ENCODE results near the gene ARFIP2. TPM values are rescaled to one million over a fixed set of nuclear protein-coding genes. Genes with fewer than 3 reads are reported as not detected.

ARFIP2 gene
- total and polyA plus RNA-seq, 2 experiments from 2014 or later, result 90.1 to 108 TPM

GRCh38 chr11:6433998-6434660 is 47.0 kb downstream of the ARFIP2 start:
- no peaks in the 10 kb centered on the region for H4K20me1 ChIP-seq (ENCODE audit: insufficient read depth, poor library complexity, severe bottlenecking)
- no peak for DNase-seq (ENCODE audit: low spot score)
- H3K27ac ChIP-seq, result no peak overlapping the region
- no peak overlapping the region for H3K4me2 ChIP-seq
- no peaks in the 10 kb centered on the region for H3K27me3 ChIP-seq
- no peaks in the 10 kb centered on the region for H3K9me2 ChIP-seq (replicated peaks; ENCODE audit: insufficient read depth)
- H2AFZ ChIP-seq, result no peak overlapping the region
- TF ChIP-seq CTCF (IDR thresholded peaks at IDR 0.05; ENCODE audit: poor library complexity), result no peak
- TF ChIP-seq EZH2phosphoT487 (IDR thresholded peaks at IDR 0.05; ENCODE audit: low read depth, severe bottlenecking, unreplicated experiment), result no peak
- TF ChIP-seq EZH2 (IDR thresholded peaks at IDR 0.05; ENCODE audit: borderline replicate concordance), result no peak
- no peak overlapping the region for H3K4me3 ChIP-seq
- no peaks in the 10 kb centered on the region for H3K4me1 ChIP-seq (ENCODE audit: insufficient read depth)
- H3K9me3 ChIP-seq (ENCODE audit: low read depth), result no peaks in the 10 kb centered on the region
- H3K36me3 ChIP-seq (replicated peaks; ENCODE audit: insufficient read depth, low read depth), result no peaks in the 10 kb centered on the region
- no peaks in the 10 kb centered on the region for H3K79me2 ChIP-seq
- 58% methylated on average over 5 of the region's 5 CpGs for WGBS (ENCODE audit: low lambda C conversion rate, missing lambda C conversion rate)

- 84% methylated on average over 3 of the region's 3 CpGs for WGBS (ENCODE audit: low lambda C conversion rate, missing lambda C conversion rate)
- Histone ChIP-seq H4K20me1 (ENCODE audit: insufficient read depth, poor library complexity, severe bottlenecking) (no peaks in the 10 kb centered on the region), H3K4me2 (no peak overlapping the region), H3K9me2 (replicated peaks; ENCODE audit: insufficient read depth) (no peaks in the 10 kb centered on the region), H3K79me2 (no peaks in the 10 kb centered on the region), H3K27ac (no peak overlapping the region), H2AFZ (no peak overlapping the region), H3K27me3 (no peaks in the 10 kb centered on the region), H3K36me3 (replicated peaks; ENCODE audit: insufficient read depth, low read depth) (no peaks in the 10 kb centered on the region), H3K9me3 (ENCODE audit: low read depth) (no peaks in the 10 kb centered on the region), H3K4me1 (ENCODE audit: insufficient read depth) (no peaks in the 10 kb centered on the region), H3K4me3 (no peak overlapping the region)
- TF ChIP-seq EZH2 (IDR thresholded peaks at IDR 0.05; ENCODE audit: borderline replicate concordance) (no peak), EZH2phosphoT487 (IDR thresholded peaks at IDR 0.05; ENCODE audit: low read depth, severe bottlenecking, unreplicated experiment) (no peak), CTCF (IDR thresholded peaks at IDR 0.05; ENCODE audit: poor library complexity) (no peak)
- no peak for DNase-seq (ENCODE audit: low spot score)
These were observed 49.3 kb downstream of the ARFIP2 start for GRCh38 chr11:6431861-6432260.

GRCh38 chr11:6427516-6427915 is 53.6 kb downstream of the ARFIP2 start:
- no peak overlapping the region for H3K4me2 ChIP-seq
- no peak overlapping the region for H3K4me3 ChIP-seq
- H3K4me1 ChIP-seq (ENCODE audit: insufficient read depth), result no peaks in the 10 kb centered on the region
- no peak for DNase-seq (ENCODE audit: low spot score)
- no peaks in the 10 kb centered on the region for H3K27me3 ChIP-seq
- no peaks in the 10 kb centered on the region for H4K20me1 ChIP-seq (ENCODE audit: insufficient read depth, poor library complexity, severe bottlenecking)
- H3K79me2 ChIP-seq, result no peaks in the 10 kb centered on the region
- no peak overlapping the region for H2AFZ ChIP-seq
- no peaks in the 10 kb centered on the region for H3K9me2 ChIP-seq (replicated peaks; ENCODE audit: insufficient read depth)
- H3K9me3 ChIP-seq (ENCODE audit: low read depth), result no peaks in the 10 kb centered on the region
- H3K36me3 ChIP-seq (replicated peaks; ENCODE audit: insufficient read depth, low read depth), result no peaks in the 10 kb centered on the region
- TF ChIP-seq EZH2phosphoT487 (IDR thresholded peaks at IDR 0.05; ENCODE audit: low read depth, severe bottlenecking, unreplicated experiment) (no peak), CTCF (IDR thresholded peaks at IDR 0.05; ENCODE audit: poor library complexity) (no peak), EZH2 (IDR thresholded peaks at IDR 0.05; ENCODE audit: borderline replicate concordance) (no peak)
- no peak overlapping the region for H3K27ac ChIP-seq

Other genes starting within 250 kb of the ARFIP2 start
- 27.7 and 30.2 TPM in 2 replicates for gene FHIP1B, start 246.7 kb downstream of the ARFIP2 start, total RNA-seq
- gene FHIP1B, start 246.7 kb downstream of the ARFIP2 start, polyA plus RNA-seq, result 31.5 and 42.2 TPM in 2 replicates
- 0.17 and 0.52 TPM in 2 replicates for gene CNGA4, start 242.2 kb downstream of the ARFIP2 start, total RNA-seq
- 0.25 and 0.50 TPM in 2 replicates for gene CNGA4, start 242.2 kb downstream of the ARFIP2 start, polyA plus RNA-seq
- gene CCKBR, start 221.5 kb downstream of the ARFIP2 start, total RNA-seq, result 6.6 and 9.8 TPM in 2 replicates
- 15.4 and 17.7 TPM in 2 replicates for gene CCKBR, start 221.5 kb downstream of the ARFIP2 start, polyA plus RNA-seq
- gene CAVIN3, start 160.8 kb downstream of the ARFIP2 start, total RNA-seq, result 70.3 and 93.3 TPM in 2 replicates
- 115 and 128 TPM in 2 replicates for gene CAVIN3, start 160.8 kb downstream of the ARFIP2 start, polyA plus RNA-seq
- 65.2 and 70.0 TPM in 2 replicates for gene SMPD1, start 90.9 kb downstream of the ARFIP2 start, total RNA-seq
- gene SMPD1, start 90.9 kb downstream of the ARFIP2 start, polyA plus RNA-seq, result 61.7 and 63.0 TPM in 2 replicates
- 33.0 and 38.3 TPM in 2 replicates for gene APBB1, start 62.2 kb downstream of the ARFIP2 start, total RNA-seq
- gene APBB1, start 62.2 kb downstream of the ARFIP2 start, polyA plus RNA-seq, result 41.5 and 48.7 TPM in 2 replicates
- 361 and 367 TPM in 2 replicates for gene HPX, start 40.3 kb downstream of the ARFIP2 start, total RNA-seq
- gene HPX, start 40.3 kb downstream of the ARFIP2 start, polyA plus RNA-seq, result 229 and 358 TPM in 2 replicates
- 18.1 and 26.2 TPM in 2 replicates for gene TRIM3, start 7.4 kb downstream of the ARFIP2 start, total RNA-seq
- 31.6 and 35.5 TPM in 2 replicates for gene TRIM3, start 7.4 kb downstream of the ARFIP2 start, polyA plus RNA-seq
- 56.3 and 68.0 TPM in 2 replicates for gene TIMM10B, start 170 bp upstream of the ARFIP2 start, total RNA-seq
- gene TIMM10B, start 170 bp upstream of the ARFIP2 start, polyA plus RNA-seq, result 52.1 and 65.8 TPM in 2 replicates
- gene DNHD1, start 15.9 kb upstream of the ARFIP2 start, total RNA-seq, result 7.3 and 8.1 TPM in 2 replicates
- 7.1 and 7.9 TPM in 2 replicates for gene DNHD1, start 15.9 kb upstream of the ARFIP2 start, polyA plus RNA-seq
- gene RRP8, start 122.3 kb upstream of the ARFIP2 start, total RNA-seq, result 15.3 and 18.0 TPM in 2 replicates
- gene RRP8, start 122.3 kb upstream of the ARFIP2 start, polyA plus RNA-seq, result 26.1 and 27.8 TPM in 2 replicates
- gene ILK, start 122.4 kb upstream of the ARFIP2 start, total RNA-seq, result 110 and 114 TPM in 2 replicates
- gene ILK, start 122.4 kb upstream of the ARFIP2 start, polyA plus RNA-seq, result 126 and 135 TPM in 2 replicates
- 29.5 and 33.3 TPM in 2 replicates for gene TAF10, start 130.9 kb upstream of the ARFIP2 start, total RNA-seq
- gene TAF10, start 130.9 kb upstream of the ARFIP2 start, polyA plus RNA-seq, result 248 and 295 TPM in 2 replicates
- gene TPP1, start 138.1 kb upstream of the ARFIP2 start, total RNA-seq, result 68.4 and 105 TPM in 2 replicates
- gene TPP1, start 138.1 kb upstream of the ARFIP2 start, polyA plus RNA-seq, result 170 and 185 TPM in 2 replicates
- 8.5 and 15.2 TPM in 2 replicates for gene DCHS1, start 174.5 kb upstream of the ARFIP2 start, total RNA-seq
- 6.3 and 8.0 TPM in 2 replicates for gene DCHS1, start 174.5 kb upstream of the ARFIP2 start, polyA plus RNA-seq
- 34.5 and 71.9 TPM in 2 replicates for gene MRPL17, start 202.0 kb upstream of the ARFIP2 start, total RNA-seq
- 62.7 and 71.9 TPM in 2 replicates for gene MRPL17, start 202.0 kb upstream of the ARFIP2 start, polyA plus RNA-seq

Measured in hepatocyte (in vitro differentiated cells).